ENCODE results near the gene PITX2. TPM values are rescaled to one million over a fixed set of nuclear protein-coding genes. Genes with fewer than 3 reads are reported as not detected.
A peak's percentile ranks its signal among the peaks of the same experiment; 100 is the strongest.

PITX2 gene
- total RNA-seq, 1 experiment from 2014 or later, result 8.5 TPM

DNA sequence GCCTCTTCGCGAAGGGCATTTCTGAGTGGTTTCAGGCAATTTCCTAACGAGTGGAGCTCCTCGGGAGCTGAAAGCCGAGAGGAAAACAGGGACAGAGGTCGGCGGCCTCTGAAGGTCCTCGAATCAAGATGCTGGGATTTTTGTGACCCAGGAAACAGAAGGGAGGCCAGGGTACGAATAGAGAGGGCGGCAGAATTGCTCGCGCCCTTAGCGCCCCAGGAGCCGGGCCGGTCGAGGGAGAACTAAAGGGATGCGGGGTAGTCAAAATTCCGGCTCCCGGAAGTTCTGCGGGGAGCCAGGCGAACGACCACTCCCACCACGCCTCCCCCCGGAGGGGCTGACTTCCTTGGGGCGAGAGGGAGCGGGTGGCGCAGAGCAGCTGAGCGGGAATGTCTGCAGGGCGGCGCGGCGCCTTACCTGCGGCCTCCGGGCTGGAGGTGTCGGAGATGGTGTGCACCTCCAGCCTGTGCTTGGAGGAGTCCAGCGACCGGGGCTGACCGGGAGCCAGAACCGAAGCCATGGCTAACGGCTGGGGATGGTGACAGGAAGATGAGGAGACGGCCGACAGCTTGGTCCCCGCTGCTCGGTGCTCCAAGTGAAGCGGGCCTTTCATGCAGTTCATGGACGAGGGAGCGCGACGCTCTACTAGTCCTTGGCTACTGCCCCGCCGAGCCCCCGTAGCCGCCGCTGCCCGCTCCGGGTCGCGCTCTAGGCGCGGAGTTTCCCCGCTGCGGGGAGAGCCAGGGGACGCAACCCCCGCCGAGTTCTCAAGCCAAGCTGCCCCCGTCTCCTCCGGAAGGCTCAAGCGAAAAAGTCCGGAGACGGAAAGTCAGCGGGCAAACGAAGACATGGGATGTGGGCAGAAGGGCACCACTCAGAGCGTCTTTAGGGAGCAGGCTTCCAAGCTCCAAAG lies 782 bp downstream of the PITX2 start:
- no peak overlapping the region for H2BK5ac ChIP-seq (ENCODE audit: insufficient read length, low read length)
- Mint-ChIP-seq H3K27ac (no peak overlapping the region), H3K36me3 (ENCODE audit: insufficient read depth in 1 of 3, low read depth in 3 of 3) (no peaks in the 10 kb centered on the region; a peak in 2 of 7 replicates), H3K4me3 (peak overlapping the region; percentile 75 to 82), H3K27me3 (ENCODE audit: low read depth) (peaks cover 99% of the 10 kb centered on the region), H3K9me3 (peaks cover 0 to 12% of the 10 kb centered on the region in 2 experiments; a peak in 3 of 5 replicates), H3K4me1 (peaks cover 53 to 80% of the 10 kb centered on the region in 2 experiments)
- H2BK120ac ChIP-seq (ENCODE audit: low read depth, low read length, poor library complexity, severe bottlenecking), result no peak overlapping the region
- H4K8ac ChIP-seq (replicated peaks; ENCODE audit: insufficient read length, low read depth, low read length), result no peak overlapping the region
- H3K56ac ChIP-seq (ENCODE audit: insufficient read length, low read depth, low read length), result no peak overlapping the region
- TF ChIP-seq, protein P1, sequence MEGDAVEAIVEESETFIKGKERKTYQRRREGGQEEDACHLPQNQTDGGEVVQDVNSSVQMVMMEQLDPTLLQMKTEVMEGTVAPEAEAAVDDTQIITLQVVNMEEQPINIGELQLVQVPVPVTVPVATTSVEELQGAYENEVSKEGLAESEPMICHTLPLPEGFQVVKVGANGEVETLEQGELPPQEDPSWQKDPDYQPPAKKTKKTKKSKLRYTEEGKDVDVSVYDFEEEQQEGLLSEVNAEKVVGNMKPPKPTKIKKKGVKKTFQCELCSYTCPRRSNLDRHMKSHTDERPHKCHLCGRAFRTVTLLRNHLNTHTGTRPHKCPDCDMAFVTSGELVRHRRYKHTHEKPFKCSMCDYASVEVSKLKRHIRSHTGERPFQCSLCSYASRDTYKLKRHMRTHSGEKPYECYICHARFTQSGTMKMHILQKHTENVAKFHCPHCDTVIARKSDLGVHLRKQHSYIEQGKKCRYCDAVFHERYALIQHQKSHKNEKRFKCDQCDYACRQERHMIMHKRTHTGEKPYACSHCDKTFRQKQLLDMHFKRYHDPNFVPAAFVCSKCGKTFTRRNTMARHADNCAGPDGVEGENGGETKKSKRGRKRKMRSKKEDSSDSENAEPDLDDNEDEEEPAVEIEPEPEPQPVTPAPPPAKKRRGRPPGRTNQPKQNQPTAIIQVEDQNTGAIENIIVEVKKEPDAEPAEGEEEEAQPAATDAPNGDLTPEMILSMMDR (conservative IDR thresholded peaks at IDR 0.05), result no peak
- H2AFZ ChIP-seq (ENCODE audit: low read length), result no peak overlapping the region
- H2BK15ac ChIP-seq (ENCODE audit: low read depth, low read length), result 0 out of 2 replicates have a peak overlapping the region, but pooled peaks have one; percentile 83
- no peaks in the 10 kb centered on the region for H3K79me2 ChIP-seq (ENCODE audit: insufficient read depth, low read length)
- no peak overlapping the region for H3K18ac ChIP-seq (ENCODE audit: insufficient read length, low read depth, low read length)
- H3K27ac ChIP-seq (ENCODE audit: insufficient read length, low read depth, low read length), result no peak overlapping the region
- peaks cover 87% of the 10 kb centered on the region for H3K27me3 ChIP-seq (ENCODE audit: insufficient read depth, low read length)
- WGBS (ENCODE audit: extremely low coverage, insufficient read length, low lambda C conversion rate), result no CpG with 5 or more reads among the region's 73 CpGs
- H3K14ac ChIP-seq (ENCODE audit: insufficient read depth, low read length), result no peak overlapping the region; the same call in 1 of the 2 replicates
- no peaks in the 10 kb centered on the region for H4K20me1 ChIP-seq (ENCODE audit: control insufficient read depth, insufficient read depth, insufficient read length)
- no peak overlapping the region for H3K4ac ChIP-seq (ENCODE audit: low read depth, low read length)
- no peak overlapping the region for H3K9ac ChIP-seq (ENCODE audit: extremely low read depth, insufficient read length, low read length)
- H3K79me1 ChIP-seq (ENCODE audit: insufficient read depth, low read depth, low read length, poor library complexity, severe bottlenecking), result no peaks in the 10 kb centered on the region
- peak; percentile 67 for DNase-seq
- no peak overlapping the region for H3K23ac ChIP-seq (ENCODE audit: insufficient read length, low read depth, low read length)
- H4K91ac ChIP-seq (ENCODE audit: insufficient read length, low read depth, low read length), result no peak overlapping the region
- H3K9me3 ChIP-seq (ENCODE audit: control insufficient read depth, low read depth, low read length), result no peaks in the 10 kb centered on the region
- H3K4me2 ChIP-seq (ENCODE audit: insufficient read depth, insufficient read length, low read length), result peak overlapping the region; percentile 55
- H3K23me2 ChIP-seq (ENCODE audit: insufficient read length, low read depth, low read length, poor library complexity, severe bottlenecking), result peaks cover 32% of the 10 kb centered on the region
- no peak overlapping the region for H2AK5ac ChIP-seq (ENCODE audit: insufficient read length, low read length)
- no peaks in the 10 kb centered on the region; the same call in 1 of the 2 replicates for H3K4me1 ChIP-seq (ENCODE audit: insufficient read depth, low read length)
- H3T11ph ChIP-seq (ENCODE audit: low read length), result no peak overlapping the region
- no peak overlapping the region for H4K5ac ChIP-seq (ENCODE audit: insufficient read length, low read depth, low read length)
- no peak overlapping the region for H2BK12ac ChIP-seq (ENCODE audit: insufficient read length, low read depth, low read length)
- no peak overlapping the region for H2BK20ac ChIP-seq (ENCODE audit: low read depth, low read length, poor library complexity, severe bottlenecking)

All from H9 (cell line).